NT2/D1 (cell line): Measurements from ENCODE around the gene SEC24A.

Experiments
- SUZ12 ChIP-seq: IDR thresholded peaks from 2 replicates; pipeline ENCODE4 v1.6.1; 2011; ENCODE audit not compliant: insufficient read length, insufficient read depth; ENCODE audit errors: extremely low read depth
- YY1 ChIP-seq: IDR thresholded peaks from 2 replicates; pipeline ENCODE4 v1.6.1; 2011; ENCODE audit not compliant: insufficient read length, insufficient read depth
- ZNF274 ChIP-seq: IDR thresholded peaks from 2 replicates; pipeline ENCODE4 v1.6.1; 2011; ENCODE audit warnings: mild to moderate bottlenecking, low read depth, low read length

DNA sequence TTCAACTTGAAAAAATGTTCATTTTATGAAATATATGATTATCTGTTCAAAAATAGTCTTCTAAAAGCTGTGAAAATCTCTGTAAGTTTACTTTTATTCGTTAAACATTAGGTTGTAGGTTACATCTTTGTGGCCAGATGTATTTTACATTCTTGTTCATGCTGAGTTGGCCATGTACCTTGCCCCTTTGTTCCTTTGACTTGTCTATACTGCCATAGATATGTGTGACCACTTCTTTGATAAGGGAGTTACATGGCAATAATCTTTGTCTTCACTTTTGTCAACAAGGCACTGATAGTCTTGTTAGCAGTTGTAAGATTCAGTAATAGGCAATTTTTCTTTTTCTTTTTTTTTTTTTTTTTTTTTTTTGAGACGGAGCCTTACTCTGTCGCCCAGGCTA, 15.9 kb downstream of the SEC24A start:
- TF ChIP-seq ZNF274 (no peak), YY1 (no peak), SUZ12 (no peak)
